Cerebellar cortex (tissue), 1 donor: ENCODE data around the gene BCORL1.
A peak's percentile ranks its signal among the peaks of the same experiment; 100 is the strongest.

Experiments used
- DNase-seq: peaks from one replicate; pipeline ENCODE4 v3.0.0-alpha.2; 2015; ENCODE audit warnings: low spot score

The BCORL1 gene

GRCh38 chrX:130066975-130067615 lies 84.7 kb downstream of the BCORL1 start:
- DNase-seq = no peak

GRCh38 chrX:130071611-130072344 lies 89.3 kb downstream of the BCORL1 start:
- no peak for DNase-seq

GRCh38 chrX:130072345-130072740 lies 89.9 kb downstream of the BCORL1 start:
- no peak for DNase-seq

- no peak for DNase-seq
Observed at GRCh38 chrX:130075777-130076176, 93.3 kb downstream of the BCORL1 start.

- DNase-seq = peak; percentile 78
Observed at GRCh38 chrX:130079824-130080406, 97.5 kb downstream of the BCORL1 start.

GRCh38 chrX:130080791-130081367 lies 98.4 kb downstream of the BCORL1 start:
- DNase-seq = no peak

GRCh38 chrX:130081421-130082045 lies 99.1 kb downstream of the BCORL1 start:
- no peak for DNase-seq

GRCh38 chrX:130082244-130083106 lies 100.0 kb downstream of the BCORL1 start:
- no peak for DNase-seq

GRCh38 chrX:130083107-130083490 lies 100.7 kb downstream of the BCORL1 start:
- DNase-seq = no peak

- DNase-seq = no peak
Observed at GRCh38 chrX:130083656-130084382, 101.4 kb downstream of the BCORL1 start.

- DNase-seq = no peak
Observed at GRCh38 chrX:130084631-130085237, 102.3 kb downstream of the BCORL1 start.

GRCh38 chrX:130085551-130086446 lies 103.4 kb downstream of the BCORL1 start:
- DNase-seq = no peak

GRCh38 chrX:130086447-130087206 lies 104.2 kb downstream of the BCORL1 start:
- no peak for DNase-seq

- no peak for DNase-seq
Observed at GRCh38 chrX:130090364-130090763, 107.9 kb downstream of the BCORL1 start.

- DNase-seq = no peak
Observed at GRCh38 chrX:130091980-130092522, 109.6 kb downstream of the BCORL1 start.

GRCh38 chrX:130093271-130093670 lies 110.8 kb downstream of the BCORL1 start:
- no peak for DNase-seq

- no peak for DNase-seq
Observed at GRCh38 chrX:130094696-130095095, 112.3 kb downstream of the BCORL1 start.
